ENCODE data around the gene EXOSC10.
"Not testable (repeated sequence)": the region's sequence is repeated elsewhere in the genome, so short reads cannot be mapped to it uniquely, and the experiment has no call there.

Gene EXOSC10

DNA sequence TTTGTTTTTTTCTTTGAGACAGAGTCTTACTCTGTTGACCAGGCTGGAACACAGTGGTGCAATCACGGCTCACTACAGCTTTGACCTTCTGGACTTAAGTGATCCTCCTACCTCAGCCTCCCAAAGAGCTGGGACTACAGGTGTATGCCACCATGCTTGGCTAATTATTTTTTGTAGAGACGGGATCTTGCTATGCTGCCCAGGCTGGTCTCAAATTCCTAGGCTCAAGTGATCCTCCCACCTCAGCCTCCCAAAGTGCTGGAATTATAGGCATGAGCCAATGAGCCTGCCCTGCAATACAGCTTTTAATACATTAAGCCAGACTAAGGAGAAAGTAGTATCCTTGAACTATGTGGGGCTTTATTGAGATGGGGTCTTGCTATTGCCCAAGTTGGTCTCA is 16.6 kb upstream of the EXOSC10 start:
- no peak for DNase-seq (ENCODE audit: low read depth)
- TF ChIP-seq, protein P1, sequence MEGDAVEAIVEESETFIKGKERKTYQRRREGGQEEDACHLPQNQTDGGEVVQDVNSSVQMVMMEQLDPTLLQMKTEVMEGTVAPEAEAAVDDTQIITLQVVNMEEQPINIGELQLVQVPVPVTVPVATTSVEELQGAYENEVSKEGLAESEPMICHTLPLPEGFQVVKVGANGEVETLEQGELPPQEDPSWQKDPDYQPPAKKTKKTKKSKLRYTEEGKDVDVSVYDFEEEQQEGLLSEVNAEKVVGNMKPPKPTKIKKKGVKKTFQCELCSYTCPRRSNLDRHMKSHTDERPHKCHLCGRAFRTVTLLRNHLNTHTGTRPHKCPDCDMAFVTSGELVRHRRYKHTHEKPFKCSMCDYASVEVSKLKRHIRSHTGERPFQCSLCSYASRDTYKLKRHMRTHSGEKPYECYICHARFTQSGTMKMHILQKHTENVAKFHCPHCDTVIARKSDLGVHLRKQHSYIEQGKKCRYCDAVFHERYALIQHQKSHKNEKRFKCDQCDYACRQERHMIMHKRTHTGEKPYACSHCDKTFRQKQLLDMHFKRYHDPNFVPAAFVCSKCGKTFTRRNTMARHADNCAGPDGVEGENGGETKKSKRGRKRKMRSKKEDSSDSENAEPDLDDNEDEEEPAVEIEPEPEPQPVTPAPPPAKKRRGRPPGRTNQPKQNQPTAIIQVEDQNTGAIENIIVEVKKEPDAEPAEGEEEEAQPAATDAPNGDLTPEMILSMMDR (IDR thresholded peaks at IDR 0.05; ENCODE audit: low read depth, low read length, missing control alignments) = no peak
- no peak overlapping the region for H3K4me3 ChIP-seq (ENCODE audit: low read depth, low read length)
- in situ Hi-C loops (cut with HindIII; ENCODE audit: low sequenced_read_pairs) = no loop called here

DNA sequence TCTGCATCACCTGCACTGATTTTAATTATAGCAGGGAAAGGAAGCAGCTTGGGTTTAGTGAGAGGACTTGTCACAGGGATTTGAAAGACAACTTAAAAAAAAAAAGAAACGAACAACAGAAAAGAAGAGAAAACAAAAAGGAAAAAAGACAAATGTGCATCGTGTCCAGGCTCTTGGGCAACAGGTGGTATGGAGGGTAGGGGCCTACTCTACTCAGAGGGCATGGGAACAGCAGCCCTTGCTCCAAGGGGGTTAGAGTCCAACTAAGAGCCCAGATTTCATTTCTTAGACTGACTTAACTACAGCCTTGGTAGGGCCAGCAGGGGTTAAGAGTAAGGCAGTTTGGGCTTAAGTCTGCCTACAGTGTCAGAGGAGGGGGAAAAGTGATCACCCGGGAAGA is 15.3 kb upstream of the EXOSC10 start:
- TF ChIP-seq, protein P1 (IDR thresholded peaks at IDR 0.05; ENCODE audit: low read depth, low read length, missing control alignments) = no peak
- in situ Hi-C loops (cut with HindIII; ENCODE audit: low sequenced_read_pairs) = no loop called here
- DNase-seq (ENCODE audit: low read depth) = no peak
- H3K4me3 ChIP-seq (ENCODE audit: low read depth, low read length) = no peak overlapping the region

DNA sequence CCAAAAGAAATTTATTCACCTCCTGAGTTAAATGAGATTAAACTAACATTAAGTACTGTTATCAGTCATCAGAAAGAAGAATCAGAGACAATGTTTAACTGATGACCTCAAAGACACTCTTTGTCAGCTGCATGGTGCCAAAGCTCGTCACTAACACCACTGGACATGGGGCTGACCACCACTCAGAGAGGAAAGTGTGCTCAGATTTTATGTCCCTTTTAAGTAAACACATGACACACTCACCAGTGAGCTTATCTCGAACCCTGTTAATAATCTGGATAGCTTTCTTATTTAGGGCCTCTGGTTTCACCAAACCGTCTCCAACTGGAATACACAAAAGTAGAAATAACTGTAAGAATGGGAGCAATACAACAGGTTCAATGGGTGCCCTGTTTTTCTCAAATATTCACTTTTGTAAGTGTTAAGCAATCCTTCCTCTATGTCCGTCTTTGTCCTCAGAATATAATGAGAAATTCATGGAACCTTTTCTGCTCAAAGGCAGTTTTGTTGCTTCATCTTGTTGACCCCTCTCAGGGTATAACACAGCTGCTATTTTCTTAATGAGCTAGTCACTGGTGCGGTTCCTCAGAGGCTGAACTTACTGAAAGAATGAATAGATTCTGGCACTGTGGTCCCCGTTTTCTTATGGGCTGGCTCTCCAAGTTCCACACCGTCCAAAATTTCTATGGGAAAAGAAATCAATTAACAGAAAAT is 9.5 kb upstream of the EXOSC10 start:
- no peak for DNase-seq (ENCODE audit: low read depth)
- in situ Hi-C loops (cut with HindIII; ENCODE audit: low sequenced_read_pairs) = no loop called here
- TF ChIP-seq, protein P1 (IDR thresholded peaks at IDR 0.05; ENCODE audit: low read depth, low read length, missing control alignments) = no peak
- H3K4me3 ChIP-seq (ENCODE audit: low read depth, low read length) = no peak overlapping the region

DNA sequence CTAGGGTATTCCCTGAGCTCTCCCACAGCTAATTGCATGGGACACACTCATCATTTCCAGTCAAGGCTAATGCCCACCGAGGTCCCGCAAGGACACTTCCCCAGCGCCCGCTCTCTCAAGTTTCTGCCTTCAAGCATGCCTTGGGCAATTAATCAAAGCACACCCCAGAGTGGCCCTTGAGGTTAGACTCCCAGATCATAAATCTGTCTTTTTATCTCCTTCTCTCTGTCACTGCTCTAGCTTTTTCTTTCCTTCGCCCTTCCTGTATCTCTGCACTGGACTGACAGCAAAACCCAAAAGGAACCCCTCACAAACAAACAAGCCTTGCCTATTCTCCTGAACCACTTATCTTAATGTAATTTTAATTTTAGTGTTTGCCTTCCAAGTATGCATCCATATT is 7.9 kb upstream of the EXOSC10 start:
- in situ Hi-C loops (cut with HindIII; ENCODE audit: low sequenced_read_pairs) = no loop called here
- H3K4me3 ChIP-seq (ENCODE audit: low read depth, low read length) = no peak overlapping the region
- no peak for DNase-seq (ENCODE audit: low read depth)
- TF ChIP-seq, protein P1 (IDR thresholded peaks at IDR 0.05; ENCODE audit: low read depth, low read length, missing control alignments) = no peak

DNA sequence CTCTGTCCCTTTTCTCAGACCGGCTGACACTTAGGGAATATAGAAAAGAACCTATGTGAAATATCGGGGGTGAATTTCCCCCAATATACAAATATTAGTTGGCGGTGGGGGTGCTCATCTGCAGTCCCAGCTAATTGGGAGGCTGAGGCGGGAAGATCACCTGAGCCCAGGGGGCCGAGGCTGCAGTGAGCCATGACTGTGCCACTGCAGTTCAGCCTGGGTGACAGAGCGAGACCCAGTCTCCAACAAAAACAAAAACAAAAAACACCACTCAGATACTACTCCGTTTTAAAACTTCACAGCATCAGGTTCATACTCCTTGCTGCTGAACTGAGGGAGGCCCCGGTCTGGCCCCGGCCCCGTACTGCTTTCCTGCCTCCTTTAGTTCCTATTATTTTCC is 5.9 kb upstream of the EXOSC10 start:
- TF ChIP-seq, protein P1 (IDR thresholded peaks at IDR 0.05; ENCODE audit: low read depth, low read length, missing control alignments) = no peak
- H3K4me3 ChIP-seq (ENCODE audit: low read depth, low read length) = no peak overlapping the region
- in situ Hi-C loops (cut with HindIII; ENCODE audit: low sequenced_read_pairs) = no loop called here
- no peak for DNase-seq (ENCODE audit: low read depth)

DNA sequence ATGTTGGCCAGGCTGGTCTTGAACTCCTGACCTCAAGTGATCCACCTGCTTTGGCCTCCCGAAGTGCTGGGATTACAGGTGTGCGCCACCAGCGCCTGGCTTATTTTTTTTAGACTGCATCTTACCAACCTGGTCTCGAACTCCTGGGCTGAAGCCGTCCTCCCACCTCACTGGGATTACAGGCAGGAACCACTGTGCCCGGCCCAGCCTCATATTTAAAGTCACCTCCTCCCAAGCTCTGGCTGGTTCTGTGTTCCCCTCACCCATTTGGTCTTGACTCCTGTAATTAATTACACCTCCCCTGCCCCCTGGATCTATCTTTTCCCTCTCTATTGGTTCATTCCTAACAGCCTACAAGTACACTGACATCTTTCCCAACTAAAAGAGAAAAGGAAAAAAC is 1.7 kb upstream of the EXOSC10 start:
- H3K4me3 ChIP-seq (ENCODE audit: low read depth, low read length) = no peak overlapping the region
- DNase-seq (ENCODE audit: low read depth) = no peak
- in situ Hi-C loops (cut with HindIII; ENCODE audit: low sequenced_read_pairs) = no loop called here
- TF ChIP-seq, protein P1 (IDR thresholded peaks at IDR 0.05; ENCODE audit: low read depth, low read length, missing control alignments) = no peak

DNA sequence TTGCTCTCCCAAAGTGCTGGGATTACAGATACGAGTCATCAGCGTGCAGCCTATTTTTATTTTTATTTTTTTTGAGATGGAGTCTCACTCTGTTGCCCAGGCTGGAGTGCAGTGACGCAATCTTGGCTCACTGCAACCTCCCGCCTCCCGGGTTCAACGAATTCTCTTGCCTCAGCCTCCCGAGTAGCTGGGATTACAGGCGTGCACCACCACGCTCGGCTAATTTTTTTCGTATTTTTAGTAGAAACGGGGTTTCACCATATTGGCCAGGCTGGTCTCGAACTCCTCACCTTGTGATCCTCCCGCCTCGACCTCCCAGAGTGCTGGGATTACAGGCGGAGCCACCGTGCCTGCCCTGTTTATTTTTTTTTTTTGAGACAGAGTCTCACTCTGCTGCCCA is 1.1 kb upstream of the EXOSC10 start:
- in situ Hi-C loops (cut with HindIII; ENCODE audit: low sequenced_read_pairs); H3K4me3 ChIP-seq (ENCODE audit: low read depth, low read length); DNase-seq (ENCODE audit: low read depth): not testable (repeated sequence)

Measured in astrocyte of the cerebellum (primary cell).